Stimulated activated CD8-positive, alpha-beta memory T cell treated with anti-CD3 and anti-CD28 coated beads, Interleukin-15, amount 100 ng/mL, for 4 hours (primary cell): ENCODE measurements around the gene NFIC.
"Not testable (repeated sequence)": the region's sequence is repeated elsewhere in the genome, so short reads cannot be mapped to it uniquely, and the experiment has no call there.

ENCODE experiments used
- DNase-seq, 2 donors: peaks; one replicate each; pipeline ENCODE4 v3.0.0-alpha.2; 2020; ENCODE audit warnings: low read depth in 2 of 2

The NFIC gene

DNA sequence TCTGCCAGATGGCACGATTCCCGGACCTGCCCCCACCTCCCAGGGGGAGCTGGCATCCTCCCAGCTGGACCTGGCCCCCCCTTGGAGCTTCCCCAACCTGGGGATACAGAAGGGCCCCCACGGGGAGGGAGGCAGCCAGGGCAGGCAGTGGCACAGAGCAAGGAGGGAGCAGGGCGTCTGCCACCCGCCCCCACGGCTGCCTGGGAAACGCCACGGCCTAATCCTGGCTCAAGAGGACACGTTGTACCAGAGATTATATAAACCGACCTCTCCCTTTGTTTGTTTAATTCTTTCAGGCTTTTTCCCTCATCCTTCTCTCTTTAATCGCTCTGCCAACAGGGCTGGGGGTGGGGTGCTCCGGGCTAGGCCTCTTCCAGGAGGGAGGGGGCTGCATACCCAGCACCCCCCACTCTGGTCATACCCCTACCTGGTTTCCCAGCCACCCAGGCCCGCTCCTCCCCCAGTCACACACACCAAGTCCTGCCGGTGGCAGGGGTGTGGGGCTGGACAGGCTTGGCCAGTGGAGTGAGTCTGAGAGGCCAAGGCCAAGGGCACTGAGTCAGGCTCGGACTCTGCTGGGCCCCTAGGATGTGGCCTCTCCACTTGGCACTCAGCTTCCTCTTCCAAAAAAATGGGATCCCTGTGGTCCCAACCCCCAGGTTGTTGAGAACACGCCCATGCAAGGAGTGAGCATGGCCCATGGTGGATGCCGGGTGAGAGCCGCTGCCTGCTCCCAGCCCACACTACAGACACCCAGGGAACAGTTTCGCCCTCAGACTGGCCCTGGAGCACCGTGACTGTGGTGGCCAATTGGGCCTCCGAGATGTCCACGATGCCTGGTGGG, 29.5 kb upstream of the NFIC start:
- no peak for DNase-seq

DNA sequence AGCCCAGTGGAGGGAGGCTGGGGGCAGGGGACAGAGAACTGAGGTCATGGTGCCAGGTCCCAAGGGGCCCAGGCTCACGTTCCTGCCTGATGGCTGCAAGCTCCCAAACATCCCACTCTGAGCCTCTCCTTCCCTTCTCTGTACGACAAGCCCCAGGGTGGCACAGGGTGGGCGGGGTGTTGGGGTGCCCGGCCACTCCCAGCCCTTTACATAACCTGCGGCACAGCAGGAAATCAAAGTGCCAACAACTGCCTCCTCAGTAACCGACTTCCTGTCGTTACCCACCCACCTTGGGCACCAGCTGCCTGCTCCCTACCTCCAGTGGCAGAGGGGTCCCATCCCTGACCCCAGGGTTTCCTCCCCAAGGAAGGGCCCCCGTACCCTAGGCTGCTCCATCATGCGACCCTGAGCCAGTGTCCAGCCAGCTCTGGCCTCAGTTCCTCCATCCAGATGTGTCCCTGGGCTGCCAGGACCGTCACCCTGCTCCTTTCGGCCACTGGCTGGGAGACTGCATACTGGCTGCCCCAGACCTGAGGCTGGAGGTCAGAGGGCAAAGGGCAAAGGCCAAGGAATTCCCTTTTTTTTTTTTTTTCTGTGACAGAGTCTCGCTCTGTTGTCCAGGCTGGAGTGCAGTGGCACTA, 27.7 kb upstream of the NFIC start:
- peak in 1 of 2 donors; percentile 22 for DNase-seq

DNA sequence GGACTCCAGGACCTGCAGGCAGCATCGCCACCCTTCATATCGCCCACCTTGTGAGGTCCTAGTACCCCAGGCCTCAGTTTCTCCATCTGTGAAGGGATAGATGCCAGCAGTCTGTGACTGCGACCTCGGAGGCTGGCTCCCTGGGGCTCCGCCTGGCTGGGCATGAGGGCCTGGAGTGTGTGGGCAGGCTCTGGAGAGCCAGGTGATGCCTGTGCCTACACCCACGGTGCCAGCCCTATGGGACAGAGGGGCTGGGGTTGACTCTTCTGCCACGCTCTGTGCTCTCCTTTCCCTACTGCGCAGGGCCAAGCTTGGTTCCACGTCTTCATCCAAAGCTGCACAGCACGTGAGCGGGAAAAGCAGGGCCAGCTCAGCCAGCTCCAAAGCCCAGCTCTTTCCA, 26.0 kb upstream of the NFIC start:
- DNase-seq, result no peak

DNA sequence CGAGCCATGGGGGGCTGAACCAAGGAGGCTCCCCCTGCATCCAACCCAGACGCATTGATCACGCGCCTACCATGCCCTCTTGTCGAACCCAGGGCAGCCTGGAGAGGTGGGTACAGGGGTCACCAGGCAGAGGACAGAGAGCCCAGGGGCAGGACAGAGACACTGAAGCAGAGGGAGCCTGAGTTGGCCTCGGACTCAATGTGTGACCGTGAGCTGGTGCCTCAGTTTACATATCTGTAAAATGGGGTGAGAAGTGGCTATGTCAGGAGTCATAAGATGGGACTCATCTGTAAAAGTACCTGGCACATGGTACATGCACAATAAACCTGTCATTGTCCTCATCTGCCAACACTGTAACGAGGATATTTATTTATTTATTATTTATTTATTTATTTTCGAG, 24.1 kb upstream of the NFIC start:
- no peak for DNase-seq

DNA sequence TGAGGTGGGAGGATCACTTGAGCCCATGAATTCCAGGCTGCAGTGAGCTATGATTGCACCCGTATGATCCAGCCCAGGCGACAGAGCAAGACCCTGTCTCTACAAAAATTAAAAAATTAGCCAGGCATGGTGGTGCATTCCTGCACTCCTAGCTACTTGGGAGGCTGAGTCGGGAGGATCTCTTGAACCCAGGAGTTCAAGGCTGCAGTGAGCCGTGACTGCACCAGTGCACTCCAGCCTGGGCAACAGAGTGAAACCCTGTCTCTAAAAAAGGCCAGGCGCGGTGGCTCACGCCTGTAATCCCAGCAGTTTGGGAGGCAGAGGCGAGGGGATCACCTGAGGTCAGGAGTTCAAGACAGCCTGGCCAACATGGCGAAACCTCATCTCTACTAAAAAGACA, 23.4 kb upstream of the NFIC start:
- not testable (repeated sequence) for DNase-seq

DNA sequence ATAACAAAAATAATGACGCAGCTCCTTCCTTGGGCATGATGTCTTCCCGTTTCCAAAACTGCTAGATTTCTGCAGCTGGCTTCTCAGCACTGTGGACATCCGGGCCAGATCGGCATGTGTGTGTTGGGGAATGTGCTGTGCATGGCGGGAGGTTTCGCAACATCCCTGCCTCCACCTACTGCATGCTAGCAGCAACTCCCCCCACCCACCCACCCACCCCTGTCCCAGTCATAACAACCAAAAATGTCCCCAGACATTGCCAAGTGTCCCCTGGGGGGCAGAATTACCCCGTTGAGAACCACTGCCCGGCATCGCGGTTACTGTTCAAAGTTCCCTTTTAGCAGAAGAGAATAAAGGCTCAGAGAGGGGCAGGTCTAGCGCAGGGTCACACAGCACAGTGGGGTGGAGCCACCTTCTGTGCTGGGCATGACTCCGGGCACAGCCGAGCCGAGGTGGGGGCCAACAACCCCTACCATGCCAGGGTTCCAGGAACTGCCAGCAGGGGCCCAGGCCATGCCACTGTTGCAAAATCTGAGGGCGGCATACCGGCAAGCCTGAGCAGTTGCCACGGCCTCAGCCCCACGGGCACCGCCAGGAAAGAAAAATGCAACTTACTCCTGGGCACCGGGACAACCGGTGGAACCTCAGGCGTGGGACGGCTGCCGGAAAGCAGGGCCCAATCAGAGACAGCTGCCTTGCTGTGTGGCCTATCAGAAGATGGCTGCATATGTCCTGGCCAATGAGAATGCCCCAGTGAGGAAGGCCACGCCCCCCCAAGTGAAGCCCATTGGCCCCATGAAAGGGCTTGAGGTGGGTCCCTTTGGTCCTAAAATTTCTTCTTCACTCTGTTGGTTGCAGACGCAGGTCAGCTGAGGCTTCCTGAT, 22.5 kb upstream of the NFIC start:
- DNase-seq, result no peak

DNA sequence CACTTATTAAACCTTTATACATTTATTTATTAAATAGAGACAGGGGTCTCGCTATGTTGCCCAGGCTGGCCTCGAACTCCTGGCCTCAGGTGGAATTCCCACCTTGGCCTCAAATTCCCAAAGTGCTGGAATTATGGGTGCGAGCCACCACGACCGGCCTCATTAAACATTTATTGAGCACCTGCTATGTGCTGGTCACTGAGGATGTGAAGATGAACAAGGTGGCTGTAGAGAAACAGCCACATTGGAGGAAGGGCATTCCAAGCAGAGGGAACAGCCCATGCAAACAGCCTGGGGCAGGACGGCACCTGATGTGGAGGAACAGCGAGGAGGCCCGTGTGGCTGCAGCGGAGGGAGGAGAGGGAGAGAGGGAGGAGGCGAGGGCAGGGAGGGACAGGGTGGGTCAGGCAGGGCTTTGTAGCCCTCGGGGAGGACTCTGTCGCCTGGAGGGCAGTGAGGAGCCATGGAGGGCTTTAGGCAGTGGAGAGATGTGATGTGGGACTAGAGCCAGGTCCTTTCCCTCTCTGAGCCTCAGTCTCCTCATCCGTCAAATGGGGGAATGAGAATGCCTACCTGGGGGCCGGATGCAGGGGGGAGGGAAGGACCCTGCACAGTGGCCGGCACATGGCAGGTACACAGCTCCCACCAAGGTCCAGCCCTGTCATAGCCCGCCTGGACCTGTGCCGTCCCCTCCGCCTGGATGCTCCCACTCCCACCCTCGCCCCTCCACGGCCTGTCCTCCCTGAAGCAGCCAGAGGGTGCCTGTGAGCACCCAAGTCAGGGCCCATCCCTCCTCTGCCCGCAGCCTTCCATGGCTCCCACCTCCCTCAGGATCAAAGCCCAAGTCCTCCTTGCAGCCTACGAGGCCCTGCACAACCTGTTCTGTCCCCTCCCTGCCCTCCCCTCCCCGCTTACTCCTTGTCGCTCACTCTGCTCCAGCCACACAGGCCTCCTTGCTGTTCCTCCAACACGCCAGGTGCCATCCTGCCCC, 21.5 kb upstream of the NFIC start:
- DNase-seq, result no peak

DNA sequence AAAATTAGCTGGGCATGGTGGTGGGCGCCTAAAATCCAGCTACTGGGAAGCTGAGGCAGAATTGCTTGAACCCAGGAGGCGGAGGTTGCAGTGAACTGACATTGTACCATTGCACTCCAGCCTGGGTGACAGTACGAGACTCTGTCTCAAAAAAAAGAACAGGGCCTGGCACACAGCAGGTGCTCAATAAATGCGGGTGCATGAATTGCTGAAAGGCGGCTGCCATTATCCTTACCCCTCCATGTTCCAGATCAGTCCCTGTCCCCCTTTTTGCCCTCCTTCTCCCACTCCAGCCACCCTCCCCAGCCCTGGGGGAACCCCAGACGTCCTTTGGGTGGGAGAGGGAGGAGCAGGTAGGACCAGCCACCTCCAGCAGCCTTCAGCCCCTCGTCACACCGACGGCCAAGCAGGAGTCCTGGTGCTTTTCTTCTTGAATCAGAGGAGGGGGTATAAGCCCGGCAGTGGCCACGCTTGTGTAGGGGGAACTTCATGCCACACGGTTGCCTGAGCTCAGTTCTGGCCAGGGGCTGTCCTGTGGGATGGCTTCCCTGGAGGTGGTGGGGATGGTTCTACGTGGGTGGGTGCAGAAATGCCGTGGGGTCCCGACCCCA, 20.4 kb upstream of the NFIC start:
- DNase-seq, result no peak

DNA sequence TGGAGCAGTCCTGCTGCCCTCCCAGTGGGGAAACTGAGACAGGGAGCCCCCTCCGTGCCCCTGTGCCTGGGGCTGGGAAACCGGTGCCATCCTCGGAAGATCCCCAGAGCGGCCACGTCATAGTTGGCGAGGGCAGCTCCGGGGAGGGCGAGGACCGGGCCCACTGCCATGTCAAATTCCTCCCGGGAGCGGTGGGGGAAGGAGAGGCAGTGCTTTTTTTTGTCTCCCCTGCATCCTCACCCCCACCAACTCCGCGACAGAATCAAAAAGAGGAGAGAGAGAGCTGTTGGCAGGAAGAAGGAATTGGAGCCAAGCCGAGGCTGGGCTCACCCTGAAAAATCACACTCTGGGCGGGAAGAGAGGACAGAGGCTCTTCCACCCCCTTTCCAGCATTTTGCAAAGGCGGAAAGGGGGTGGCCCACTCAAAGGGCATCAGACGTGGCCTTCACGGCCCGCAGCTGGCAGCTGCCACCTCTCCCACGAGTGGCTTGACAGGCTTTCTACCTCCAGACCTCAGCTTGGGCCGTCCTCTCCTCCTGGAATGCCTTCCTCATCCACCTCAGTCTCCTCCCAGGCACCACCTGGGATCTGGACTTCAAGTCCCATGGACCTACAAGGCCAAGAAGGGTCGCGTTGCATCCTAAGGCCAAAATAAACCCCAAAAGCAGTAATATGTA, 19.6 kb upstream of the NFIC start:
- no peak for DNase-seq

DNA sequence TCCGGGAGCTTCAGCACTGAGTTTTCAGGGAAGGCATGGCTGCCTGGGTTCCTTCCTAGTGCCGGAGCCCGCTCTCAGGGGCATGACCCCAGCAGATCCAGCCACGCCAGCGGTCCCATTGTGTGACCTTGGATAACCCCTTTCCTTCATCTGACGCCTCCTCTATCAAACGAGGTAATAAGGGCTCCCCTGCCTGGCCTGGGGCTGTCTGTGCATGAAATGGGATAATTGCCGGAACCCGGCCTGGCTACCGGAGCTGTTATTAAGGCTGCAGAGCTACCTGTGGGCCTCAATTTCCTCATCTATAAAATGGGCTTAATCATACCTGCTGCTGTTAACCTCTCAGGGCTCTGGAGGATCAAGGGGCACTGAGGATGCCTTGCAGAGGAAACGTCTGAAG, 18.3 kb upstream of the NFIC start:
- DNase-seq, result no peak

DNA sequence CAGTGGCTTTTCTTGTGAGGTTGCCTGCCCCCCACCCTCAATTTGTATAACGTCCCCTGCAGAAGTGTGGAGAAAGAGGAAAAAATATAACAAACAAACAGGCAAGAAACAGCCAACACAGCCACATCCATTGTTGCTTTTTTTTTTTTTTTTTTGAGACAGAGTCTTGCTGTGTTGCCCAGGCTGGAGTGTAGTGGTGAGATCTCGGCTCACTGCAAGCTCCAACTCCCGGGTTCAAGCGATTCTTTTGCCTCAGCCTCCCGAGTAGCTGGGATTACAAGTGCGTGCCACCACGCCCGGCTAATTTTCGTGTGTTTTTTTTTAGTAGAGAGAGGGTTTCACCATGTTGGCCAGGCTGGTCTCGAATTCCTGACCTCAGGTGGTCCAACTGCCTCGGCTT, 17.9 kb upstream of the NFIC start:
- DNase-seq, result not testable (repeated sequence)

DNA sequence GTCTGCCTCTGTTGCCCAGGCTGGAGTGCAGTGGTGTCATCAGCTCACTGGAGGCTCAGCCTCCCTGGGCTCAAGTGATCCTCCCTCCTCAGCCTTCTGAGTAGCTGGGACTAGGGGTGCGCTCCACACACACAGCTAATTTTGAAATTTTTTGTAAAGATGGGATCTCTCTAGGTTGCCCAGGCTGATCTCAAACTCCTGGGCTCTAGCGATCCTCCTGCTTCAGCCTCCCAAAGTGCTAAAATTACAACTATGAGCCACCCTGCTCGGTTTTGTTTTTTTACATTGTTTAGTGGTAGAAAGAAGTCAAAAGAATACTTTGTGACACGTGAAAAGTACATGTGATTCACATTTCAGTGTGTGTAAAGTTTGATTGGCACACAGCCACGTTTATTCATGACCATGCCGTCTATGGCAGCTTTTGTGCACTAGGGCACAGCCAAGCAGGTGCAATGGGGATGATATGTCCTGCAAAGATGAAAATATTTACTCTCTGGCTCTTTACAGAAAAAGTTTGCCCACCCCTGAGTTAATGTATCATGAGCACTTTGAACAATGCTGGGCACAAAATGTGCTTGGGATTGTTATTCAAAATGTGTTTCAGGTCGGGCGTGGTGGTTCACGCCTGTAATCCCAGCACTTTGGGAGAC, 16.2 kb upstream of the NFIC start:
- no peak for DNase-seq

DNA sequence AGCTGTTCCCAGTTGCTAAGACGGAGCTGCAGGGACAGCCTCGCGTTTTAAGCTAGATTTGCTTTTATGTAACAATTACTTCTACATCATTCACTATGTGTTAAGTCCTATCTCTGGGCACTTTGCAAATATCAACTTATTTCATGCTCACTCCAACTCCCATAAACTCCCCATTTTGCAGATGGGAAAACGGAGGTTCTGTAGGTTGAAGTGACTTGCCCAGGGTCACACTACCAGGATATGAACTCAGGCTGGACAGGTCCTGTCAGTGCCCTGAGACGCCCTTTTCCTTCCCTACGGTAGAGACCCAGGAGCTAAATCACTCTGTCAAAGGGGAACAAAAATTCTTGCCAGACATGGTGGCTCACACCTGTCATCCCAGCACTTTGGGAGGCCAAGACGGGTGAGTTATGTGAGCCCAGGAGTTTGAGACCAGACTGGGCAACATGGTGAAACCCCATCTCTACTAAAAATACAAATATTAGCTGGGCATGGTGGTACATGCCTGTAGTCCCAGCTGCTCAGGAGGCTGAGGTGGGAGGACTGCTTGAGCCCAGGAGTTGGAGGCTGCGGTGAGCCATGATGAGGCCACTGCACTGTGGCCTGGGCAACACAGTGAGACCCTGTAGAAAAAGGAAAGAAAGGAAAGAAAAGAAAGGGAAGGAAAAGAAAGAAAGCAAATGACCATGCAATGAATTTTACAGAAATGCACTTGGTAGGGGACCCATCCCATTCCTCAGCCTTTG, 14.5 kb upstream of the NFIC start:
- no peak for DNase-seq

DNA sequence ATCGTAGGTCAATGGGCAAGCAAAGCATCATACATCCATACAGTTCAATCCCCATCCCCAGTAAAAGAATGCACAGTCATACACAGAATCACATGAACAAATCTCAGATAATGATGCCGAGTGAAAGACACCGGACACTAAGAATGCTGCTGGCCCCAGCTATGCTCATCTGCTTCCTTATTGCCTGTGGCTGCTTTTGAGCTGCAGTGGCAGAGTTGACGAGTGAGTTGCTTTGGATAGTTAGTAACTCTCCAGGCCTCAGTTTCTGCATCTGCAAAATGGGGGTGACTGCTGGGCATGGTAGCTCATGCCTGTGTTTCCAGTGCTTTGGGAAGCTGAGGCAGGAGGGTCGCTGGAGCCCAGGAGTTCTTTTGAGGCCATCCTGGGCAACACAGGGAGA, 12.9 kb upstream of the NFIC start:
- no peak for DNase-seq

DNA sequence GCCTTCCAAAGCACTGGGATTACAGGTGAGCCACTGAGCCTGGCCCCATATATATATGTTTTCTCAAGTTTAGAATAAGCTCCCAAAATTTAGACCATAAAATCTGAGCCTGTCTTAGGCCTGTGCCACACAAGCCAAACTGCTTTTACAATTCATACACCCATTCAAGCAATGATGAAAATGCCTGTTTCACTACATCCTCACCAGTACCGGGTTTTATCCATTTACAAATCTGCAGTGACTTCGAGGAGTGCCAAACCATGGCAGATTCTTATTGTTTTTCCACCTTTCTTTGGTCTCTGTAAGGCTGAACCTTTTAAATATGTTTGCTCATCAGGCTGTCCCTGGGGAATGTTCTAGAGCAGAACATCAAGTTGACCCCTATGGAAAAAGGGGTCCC, 9.6 kb upstream of the NFIC start:
- DNase-seq, result no peak

DNA sequence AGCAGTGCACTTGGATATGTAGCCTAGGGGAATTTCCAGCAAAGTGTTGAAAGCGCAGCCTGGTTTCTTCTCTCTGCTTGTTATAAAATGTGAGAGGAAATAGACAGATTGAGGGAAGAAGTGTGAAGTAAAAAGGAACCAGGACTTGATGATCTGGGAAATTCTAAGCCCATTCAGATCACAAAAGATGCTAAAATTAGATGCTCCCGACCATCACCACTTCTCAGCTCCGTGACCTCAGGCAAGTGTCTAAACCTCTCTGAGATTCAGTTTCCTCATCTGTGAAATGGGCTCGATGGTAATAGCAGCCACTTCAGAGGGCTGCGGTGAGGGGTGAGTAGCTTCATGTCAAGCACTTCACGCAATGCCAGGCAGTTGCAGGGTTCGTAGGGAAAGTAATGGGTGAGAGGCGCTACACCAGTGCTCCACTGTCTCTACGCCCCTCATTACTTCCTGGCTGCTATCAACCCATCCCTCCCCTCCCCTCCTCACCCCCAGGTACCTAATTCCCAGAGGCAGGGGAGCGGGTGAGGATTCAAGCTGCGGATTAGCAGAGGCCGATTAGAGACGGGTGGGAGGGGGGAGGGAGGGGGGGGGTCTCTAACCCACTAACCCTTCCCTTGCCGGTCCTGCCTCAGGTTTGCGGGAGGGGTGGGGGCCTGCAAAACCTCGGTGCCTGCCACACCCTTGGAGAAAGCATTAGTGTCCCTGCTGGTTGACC, 9.0 kb upstream of the NFIC start:
- DNase-seq, result no peak

DNA sequence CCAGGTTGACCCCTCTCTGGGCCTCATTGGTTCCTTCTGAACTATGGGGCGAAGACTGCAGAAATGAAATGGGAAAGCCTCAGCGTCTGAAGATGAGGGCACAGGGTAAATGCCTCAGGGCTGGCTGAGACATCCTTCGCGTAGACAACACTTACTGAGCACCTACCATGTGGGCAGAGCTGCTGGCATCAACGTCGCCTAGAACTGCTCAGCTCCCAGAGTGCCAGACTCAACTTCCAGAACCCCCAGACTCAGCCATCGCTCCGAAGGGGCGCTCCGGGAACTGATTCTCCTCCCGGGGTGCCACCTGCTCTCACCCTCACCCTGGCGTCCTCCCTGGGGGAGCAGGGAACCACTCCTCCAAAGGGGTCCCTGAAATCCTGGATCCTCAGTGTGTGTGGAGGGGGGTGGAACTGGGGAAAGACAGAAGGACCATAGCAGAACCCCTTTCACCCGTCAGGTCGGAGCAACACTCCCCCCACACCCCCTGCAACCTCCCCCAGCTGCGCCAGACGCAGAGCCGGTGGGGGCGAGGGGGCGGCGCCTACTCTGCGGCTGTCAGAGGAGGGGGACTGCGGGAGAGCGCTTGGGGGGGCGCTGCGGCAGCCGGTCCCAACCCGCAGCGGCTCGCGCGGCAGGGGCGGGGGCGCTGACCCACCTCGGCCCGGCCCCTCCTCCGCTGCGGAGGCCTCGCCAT, 8.2 kb upstream of the NFIC start:
- peak in 1 of 2 donors; percentile 31 for DNase-seq

DNA sequence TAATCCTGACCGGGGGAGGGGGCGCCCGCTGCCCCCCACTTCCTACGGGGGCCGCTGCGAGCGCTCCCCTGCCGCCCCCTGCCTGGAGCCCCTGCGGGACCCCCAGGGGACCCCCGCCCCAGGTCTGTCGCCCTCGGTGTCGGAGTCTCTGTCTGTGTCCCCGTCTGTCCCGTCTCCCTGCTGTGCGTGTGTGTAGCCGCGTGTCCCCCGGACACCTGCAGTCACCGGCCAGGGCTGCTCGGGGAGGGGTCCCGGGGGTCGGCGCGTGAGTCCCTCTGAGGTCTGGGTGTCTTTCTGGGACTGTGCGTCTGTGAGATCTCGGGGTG, 7.7 kb upstream of the NFIC start:
- no peak for DNase-seq
